ENCODE measurements around the gene DNAH3.

GRCh38 chr16:21179126-21179982 lies 28.7 kb upstream of the DNAH3 start:
- no peak for TF ChIP-seq GATA2 (IDR thresholded peaks at IDR 0.05; ENCODE audit: low read depth, low read length)
- no peak for TF ChIP-seq GATA3 (IDR thresholded peaks at IDR 0.05; ENCODE audit: low read depth, low read length)

All from SH-SY5Y (cell line).